Astrocyte of the spinal cord (primary cell): ENCODE measurements around the gene FBXL2.

ENCODE experiments used
- DNase-seq: peaks from one replicate; pipeline ENCODE4 v3.0.0; 2011; ENCODE audit warnings: low read depth, low spot score
- H3K4me3 ChIP-seq: 2 replicates; pipeline ENCODE4 v1.5.1; 2011; ENCODE audit warnings: low read depth, mild to moderate bottlenecking, low read length, moderate library complexity
- in situ Hi-C: cut with HindIII; loops from 2 replicates; pipeline ENCODE4 v1.10.0; 2017; ENCODE audit warnings: low sequenced_read_pairs
- TF ChIP-seq, protein P1 (sequence below): IDR thresholded peaks from 2 replicates; pipeline ENCODE4 v1.5.1; 2012; ENCODE audit warnings: low read depth, mild to moderate bottlenecking, low read length, inconsistent platforms

FBXL2 gene

DNA sequence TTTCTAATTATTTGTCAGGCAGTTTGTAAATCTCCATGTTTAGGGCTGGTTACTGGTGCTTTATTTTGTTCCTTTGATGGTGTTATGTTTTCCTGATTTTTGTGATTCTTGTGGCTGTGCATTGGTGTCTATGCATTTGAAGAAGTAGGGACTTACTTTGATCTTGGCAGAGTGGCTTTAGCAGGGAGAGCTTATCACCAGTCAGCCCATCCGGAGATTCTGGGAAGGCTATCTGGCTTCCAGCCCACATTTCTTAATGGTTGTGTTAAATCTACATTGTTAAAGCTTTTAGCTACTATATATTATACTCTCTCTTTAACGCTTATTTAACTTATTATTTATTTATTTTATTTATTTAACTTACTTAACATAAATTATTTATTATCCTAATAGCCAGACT lies 35.1 kb downstream of the FBXL2 start:
- TF ChIP-seq, protein P1, sequence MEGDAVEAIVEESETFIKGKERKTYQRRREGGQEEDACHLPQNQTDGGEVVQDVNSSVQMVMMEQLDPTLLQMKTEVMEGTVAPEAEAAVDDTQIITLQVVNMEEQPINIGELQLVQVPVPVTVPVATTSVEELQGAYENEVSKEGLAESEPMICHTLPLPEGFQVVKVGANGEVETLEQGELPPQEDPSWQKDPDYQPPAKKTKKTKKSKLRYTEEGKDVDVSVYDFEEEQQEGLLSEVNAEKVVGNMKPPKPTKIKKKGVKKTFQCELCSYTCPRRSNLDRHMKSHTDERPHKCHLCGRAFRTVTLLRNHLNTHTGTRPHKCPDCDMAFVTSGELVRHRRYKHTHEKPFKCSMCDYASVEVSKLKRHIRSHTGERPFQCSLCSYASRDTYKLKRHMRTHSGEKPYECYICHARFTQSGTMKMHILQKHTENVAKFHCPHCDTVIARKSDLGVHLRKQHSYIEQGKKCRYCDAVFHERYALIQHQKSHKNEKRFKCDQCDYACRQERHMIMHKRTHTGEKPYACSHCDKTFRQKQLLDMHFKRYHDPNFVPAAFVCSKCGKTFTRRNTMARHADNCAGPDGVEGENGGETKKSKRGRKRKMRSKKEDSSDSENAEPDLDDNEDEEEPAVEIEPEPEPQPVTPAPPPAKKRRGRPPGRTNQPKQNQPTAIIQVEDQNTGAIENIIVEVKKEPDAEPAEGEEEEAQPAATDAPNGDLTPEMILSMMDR = no peak
- in situ Hi-C loops = no loop called here
- H3K4me3 ChIP-seq = no peak overlapping the region
- peak; percentile 37 for DNase-seq

DNA sequence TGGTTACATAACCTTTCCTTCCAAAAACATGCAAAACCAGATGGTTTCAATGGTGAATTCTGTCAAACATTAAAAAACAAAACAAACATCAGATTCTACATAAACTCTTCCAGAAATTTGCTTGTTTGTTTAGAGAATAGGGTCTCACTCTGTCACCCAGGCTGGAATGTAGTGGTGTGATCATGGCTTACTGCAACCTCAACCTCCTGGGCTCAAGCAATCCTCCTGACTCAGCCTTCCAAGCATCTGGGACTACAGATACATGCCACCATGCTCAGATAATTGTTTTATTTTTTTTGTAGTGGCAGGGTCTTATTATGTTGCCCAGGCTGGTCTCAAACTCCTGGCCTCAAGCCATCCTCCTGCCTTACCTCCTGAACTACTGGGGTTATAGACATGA lies 36.1 kb downstream of the FBXL2 start:
- H3K4me3 ChIP-seq = no peak overlapping the region
- DNase-seq = peak; percentile 48
- in situ Hi-C loops = no loop called here
- TF ChIP-seq, protein P1 = no peak

DNA sequence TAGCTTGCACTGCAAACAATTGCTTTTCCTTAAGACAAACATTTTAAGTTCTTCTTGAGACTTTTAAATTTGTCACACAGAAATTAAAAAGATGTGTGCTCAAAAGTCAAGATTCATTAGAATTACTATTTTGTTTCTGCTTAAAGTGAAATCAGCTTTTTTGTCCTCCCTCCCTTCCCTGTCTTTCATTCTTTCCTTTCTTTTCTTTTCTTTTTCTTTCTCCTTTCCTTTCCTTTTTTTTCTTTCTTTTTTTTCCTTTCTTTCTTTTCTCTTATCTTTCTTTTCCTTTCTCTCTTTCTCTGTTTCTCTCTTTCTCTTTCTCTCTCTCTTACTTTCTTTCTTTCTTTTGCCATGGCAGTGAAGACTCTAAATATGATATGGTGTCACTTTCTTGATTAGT lies 37.8 kb downstream of the FBXL2 start:
- DNase-seq = no peak
- TF ChIP-seq, protein P1 = no peak
- H3K4me3 ChIP-seq = no peak overlapping the region
- in situ Hi-C loops = no loop called here

DNA sequence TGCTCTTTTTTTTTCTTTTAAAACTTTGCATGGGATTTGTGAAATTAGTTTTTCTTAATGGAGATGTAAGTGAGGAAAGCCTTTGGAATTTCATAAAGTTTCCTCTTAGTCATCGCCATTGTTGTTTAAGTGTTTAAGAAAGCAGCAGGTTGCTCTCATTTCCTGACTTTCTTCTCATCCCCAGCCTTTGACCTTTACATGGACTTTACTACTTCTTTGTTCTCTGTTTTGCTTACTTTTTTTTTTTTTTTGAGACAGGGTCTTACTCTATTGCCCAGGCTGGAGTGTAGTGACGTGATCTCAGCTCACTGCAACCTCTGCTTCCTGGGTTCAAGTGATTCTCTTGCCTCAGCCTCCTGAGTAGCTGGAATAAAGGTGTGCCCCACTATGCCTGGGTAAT lies 38.6 kb downstream of the FBXL2 start:
- in situ Hi-C loops = no loop called here
- TF ChIP-seq, protein P1 = no peak
- peak; percentile 80 for DNase-seq
- no peak overlapping the region for H3K4me3 ChIP-seq

DNA sequence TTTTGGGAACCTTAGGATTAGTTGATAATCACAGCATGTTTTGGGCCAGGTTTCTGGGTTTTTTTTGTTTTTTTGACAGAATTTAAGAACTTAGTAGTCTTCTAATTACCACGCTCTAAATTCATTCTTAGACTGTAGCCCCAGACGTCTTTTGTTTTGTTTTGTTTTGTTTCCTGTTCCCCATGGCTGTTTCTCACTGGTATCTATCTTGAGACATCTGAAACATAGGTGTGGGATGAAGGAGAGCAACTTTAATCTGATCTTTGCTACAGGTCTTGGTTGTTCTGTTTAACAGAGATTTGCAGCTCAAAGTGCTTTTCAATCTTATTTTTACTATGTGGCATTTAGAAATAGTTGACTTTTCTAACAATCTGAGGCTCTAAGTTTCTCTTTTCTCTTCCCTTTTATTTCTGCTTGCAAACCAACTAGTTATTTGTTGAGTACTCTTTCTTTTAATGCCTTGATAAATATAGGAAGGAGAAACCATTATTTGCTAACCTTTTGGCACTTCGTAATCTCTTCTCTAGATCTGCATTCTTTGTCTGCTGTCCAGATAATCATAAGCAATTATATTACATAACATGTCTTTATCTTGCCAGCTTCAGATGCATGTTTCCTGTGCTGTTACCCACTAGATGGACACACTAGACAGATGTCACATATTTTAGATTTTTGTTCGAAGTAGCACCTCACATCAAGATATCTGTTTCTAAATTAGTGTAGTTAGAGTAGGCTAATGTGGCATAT lies 40.9 kb downstream of the FBXL2 start:
- in situ Hi-C loops = no loop called here
- no peak for DNase-seq
- TF ChIP-seq, protein P1 = no peak
- H3K4me3 ChIP-seq = no peak overlapping the region

DNA sequence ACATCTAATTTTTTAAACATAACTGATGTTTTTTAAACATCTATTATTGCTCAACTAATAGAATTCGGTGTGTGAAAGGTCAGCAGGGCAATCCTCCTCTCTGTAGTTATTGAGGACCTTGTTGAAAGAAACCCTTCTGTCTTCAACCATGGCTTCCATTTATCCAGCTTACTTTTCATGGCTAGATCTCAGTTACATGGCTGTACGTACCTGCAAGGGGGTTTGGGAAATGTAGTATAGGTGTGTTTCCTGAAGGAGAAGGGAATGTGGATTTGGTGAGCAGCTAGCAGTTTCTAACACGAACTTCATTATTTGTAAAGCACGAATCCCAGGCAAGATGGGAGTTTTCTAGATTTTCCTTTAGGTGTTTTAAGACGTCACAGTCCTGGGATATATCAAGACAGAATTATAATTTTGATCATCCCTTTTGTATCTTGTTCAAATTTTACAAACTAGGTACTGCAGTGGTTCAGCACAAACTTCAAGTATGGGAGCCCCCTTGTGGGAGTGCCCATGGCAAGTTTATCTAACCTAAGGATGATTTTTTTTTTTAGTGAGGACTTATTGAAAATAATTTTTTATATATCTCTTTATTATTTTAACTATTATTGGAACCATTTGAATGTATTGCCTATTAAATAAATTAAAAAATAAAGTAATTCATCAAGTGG lies 41.6 kb downstream of the FBXL2 start:
- no peak overlapping the region for H3K4me3 ChIP-seq
- TF ChIP-seq, protein P1 = peak; percentile 48
- in situ Hi-C loops = no loop called here
- peak; percentile 29 for DNase-seq
